HepG2 (cell line): ENCODE data around the gene MLLT10. TPM values are rescaled to one million over a fixed set of nuclear protein-coding genes. Genes with fewer than 3 reads are reported as not detected.
A peak's percentile ranks its signal among the peaks of the same experiment; 100 is the strongest.

Source experiments
- AHR ChIP-seq: IDR thresholded peaks from 2 replicates; pipeline ENCODE4 v1.6.1; 2018; ENCODE audit warnings: missing genetic modification reagents, missing compliant biosample characterization
- BCLAF1 ChIP-seq: fragments of 450-650 bp; IDR thresholded peaks from 2 replicates; pipeline ENCODE4 v1.6.1; 2017; ENCODE audit warnings: mild to moderate bottlenecking
- CERS6 ChIP-seq: sonication (generic); formaldehyde crosslinking; IDR thresholded peaks from 2 replicates; pipeline ENCODE4 v1.5.0; 2020; ENCODE audit warnings: missing genetic modification reagents
- FOXP4 ChIP-seq: sonication (generic); formaldehyde crosslinking; IDR thresholded peaks from 2 replicates; pipeline ENCODE4 v1.4.0; 2020; ENCODE audit warnings: missing genetic modification reagents
- HOXA5 ChIP-seq: sonication (generic); formaldehyde crosslinking; IDR thresholded peaks from 2 replicates; pipeline ENCODE4 v1.4.0; 2020; ENCODE audit warnings: missing genetic modification reagents
- IRF9 ChIP-seq: sonication (generic); formaldehyde crosslinking; IDR thresholded peaks from 2 replicates; pipeline ENCODE4 v1.8.0; 2022; ENCODE audit warnings: missing genetic modification reagents, mild to moderate bottlenecking, borderline replicate concordance
- POLR2AphosphoS2 ChIP-seq: IDR thresholded peaks from 2 replicates; pipeline ENCODE4 v1.6.1; 2011; ENCODE audit warnings: low read depth, low read length, improper control_type of control experiment
- POLR2G ChIP-seq: fragments of 200-400 bp; formaldehyde crosslinking; IDR thresholded peaks from 2 replicates; pipeline ENCODE4 v1.6.1; 2018; ENCODE audit warnings: mild to moderate bottlenecking, low read depth, low read length, moderate library complexity
- ZBTB43 ChIP-seq: sonication (generic); formaldehyde crosslinking; conservative IDR thresholded peaks from 2 replicates; pipeline ENCODE4 v1.4.0; 2020; ENCODE audit warnings: missing genetic modification reagents
- ZBTB49 ChIP-seq: sonication (generic); formaldehyde crosslinking; IDR thresholded peaks from 2 replicates; pipeline ENCODE4 v1.4.0; 2020; ENCODE audit warnings: missing genetic modification reagents, borderline replicate concordance
- ZMAT3 ChIP-seq: sonication (generic); formaldehyde crosslinking; conservative IDR thresholded peaks from 2 replicates; pipeline ENCODE4 v1.7.0; 2021; ENCODE audit warnings: missing genetic modification reagents
- ZNF276 ChIP-seq: sonication (generic); formaldehyde crosslinking; IDR thresholded peaks from 2 replicates; pipeline ENCODE4 v1.4.0; 2020; ENCODE audit warnings: mild to moderate bottlenecking, low read depth, missing genetic modification reagents
- ZNF577 ChIP-seq: sonication (generic); formaldehyde crosslinking; IDR thresholded peaks from 2 replicates; pipeline ENCODE4 v1.4.0; 2020; ENCODE audit warnings: mild to moderate bottlenecking, low read depth, missing genetic modification reagents, borderline replicate concordance
- ZNF768 ChIP-seq: sonication (generic); formaldehyde crosslinking; IDR thresholded peaks from 2 replicates; pipeline ENCODE4 v1.4.0; 2020; ENCODE audit warnings: missing genetic modification reagents
- ZSCAN9 ChIP-seq: IDR thresholded peaks from 2 replicates; pipeline ENCODE4 v1.6.1; 2016; ENCODE audit warnings: borderline replicate concordance
- polyA plus RNA-seq, 8 experiments: library from polyadenylated mRNA; depleted of rRNA in 3 of 8; stranded (reverse) in 7 of 8; unstranded in 1 of 8; fragments of >200 nt; fragmentation: Illumina TruSeq in 4 of 8; extraction: Trizol in 4 of 8; gene quantifications; 2 replicates each; pipeline versions ENCODE4 v1.2.1 to v1.2.3, GENCODE V29; 2011 to 2016; ENCODE audit warnings: low read depth in 4 of 8, missing spikeins in 1 of 8, mixed read lengths in 1 of 8; ENCODE audit not compliant: insufficient read depth in 1 of 8
- total RNA-seq, 5 experiments: library from RNA; depleted of rRNA; stranded (reverse); fragments of >200 nt; fragmentation: Illumina TruSeq; extraction: Trizol; gene quantifications; 2 replicates each; pipeline ENCODE4 v1.2.3, GENCODE V29; 2016; ENCODE audit warnings: low read depth in 1 of 5

MLLT10 gene
- total and polyA plus RNA-seq, 2 of the 13 experiments (the other 11 are each of a cell fraction or from before 2014, with no cell fraction given): 51.3 to 84.1 TPM

- TF ChIP-seq ZBTB49 (CRISPR knock-in tag): no peak
- TF ChIP-seq POLR2AphosphoS2: 0 out of 2 replicates have a peak, but pooled peaks have one; percentile 47
- no peak for TF ChIP-seq BCLAF1
- peak; percentile 87 for TF ChIP-seq ZBTB43 (CRISPR knock-in tag)
- no peak; the same call in 1 of the 2 replicates for TF ChIP-seq AHR (CRISPR knock-in tag)
- TF ChIP-seq POLR2G: peak; percentile 92
- TF ChIP-seq ZNF768: peak; percentile 68
- TF ChIP-seq CERS6: no peak
- TF ChIP-seq HOXA5: peak; percentile 66
- no peak for TF ChIP-seq ZNF577 (CRISPR knock-in tag)
- TF ChIP-seq IRF9 (CRISPR knock-in tag): peak; percentile 90; the same call in 1 of the 2 replicates
- peak; percentile 88 for TF ChIP-seq ZMAT3
- peak; percentile 84 for TF ChIP-seq FOXP4 (CRISPR knock-in tag)
- peak; percentile 95 for TF ChIP-seq ZNF276
- TF ChIP-seq ZSCAN9 (CRISPR knock-in tag): peak; percentile 9; the same call in 1 of the 2 replicates
Observed at GRCh38 chr10:21533467-21534279, at the start of gene MLLT10 (continued).
